ENCODE results near the gene BCAR3.

BCAR3 gene

GRCh38 chr1:93629101-93630059 lies 52.3 kb downstream of the BCAR3 start:
- in situ Hi-C loops (cut with MboI; ENCODE audit: low sequenced_read_pairs, unreplicated experiment) = loop anchor here (5.0 to 10.0 kb wide), 3 partner anchors 175 to 198 kb away; partner anchors contain the start of gene FNBP1L
- DNase-seq (ENCODE audit: low spot score) = peak; percentile 64
- TF ChIP-seq CTCF (IDR thresholded peaks at IDR 0.05; ENCODE audit: borderline replicate concordance, control extremely low read depth, extremely low read depth, insufficient read depth, missing control alignments) = peak; percentile 64

- no peak for DNase-seq (ENCODE audit: low spot score)
- no peak for TF ChIP-seq CTCF (IDR thresholded peaks at IDR 0.05; ENCODE audit: borderline replicate concordance, control extremely low read depth, extremely low read depth, insufficient read depth, missing control alignments)
- in situ Hi-C loops (cut with MboI; ENCODE audit: low sequenced_read_pairs, unreplicated experiment) = loop anchor here (5.0 to 10.0 kb wide), 2 partner anchors 184 to 199 kb away; partner anchors contain the start of gene FNBP1L
Observed at GRCh38 chr1:93628681-93629080, 53.0 kb downstream of the BCAR3 start.

GRCh38 chr1:93625582-93626327 lies 55.9 kb downstream of the BCAR3 start:
- in situ Hi-C loops (cut with MboI; ENCODE audit: low sequenced_read_pairs, unreplicated experiment) = loop anchor here (5.0 to 10.0 kb wide), 2 partner anchors 181 to 202 kb away; partner anchors contain the start of gene FNBP1L
- DNase-seq (ENCODE audit: low spot score) = no peak

GRCh38 chr1:93623875-93624274 lies 57.8 kb downstream of the BCAR3 start:
- TF ChIP-seq CTCF (IDR thresholded peaks at IDR 0.05; ENCODE audit: borderline replicate concordance, control extremely low read depth, extremely low read depth, insufficient read depth, missing control alignments) = no peak
- no peak for DNase-seq (ENCODE audit: low spot score)
- in situ Hi-C loops (cut with MboI; ENCODE audit: low sequenced_read_pairs, unreplicated experiment) = loop anchor here (10.0 kb wide), 1 partner anchor 179 kb away; the partner anchor contains the start of gene FNBP1L

More at GRCh38 chr1:93625582-93626327, 55.9 kb downstream of the BCAR3 start:
- no peak for TF ChIP-seq CTCF (IDR thresholded peaks at IDR 0.05; ENCODE audit: borderline replicate concordance, control extremely low read depth, extremely low read depth, insufficient read depth, missing control alignments)

- no peak for DNase-seq (ENCODE audit: low spot score)
- in situ Hi-C loops (cut with MboI; ENCODE audit: low sequenced_read_pairs, unreplicated experiment) = loop anchor here (10.0 kb wide), 1 partner anchor 179 kb away; the partner anchor contains the start of gene FNBP1L
- no peak for TF ChIP-seq CTCF (IDR thresholded peaks at IDR 0.05; ENCODE audit: borderline replicate concordance, control extremely low read depth, extremely low read depth, insufficient read depth, missing control alignments)
Observed at GRCh38 chr1:93623436-93623835, 58.2 kb downstream of the BCAR3 start.

GRCh38 chr1:93621246-93621645 lies 60.4 kb downstream of the BCAR3 start:
- in situ Hi-C loops (cut with MboI; ENCODE audit: low sequenced_read_pairs, unreplicated experiment) = loop anchor here (10.0 kb wide), 1 partner anchor 176 kb away; the partner anchor contains the start of gene FNBP1L
- TF ChIP-seq CTCF (IDR thresholded peaks at IDR 0.05; ENCODE audit: borderline replicate concordance, control extremely low read depth, extremely low read depth, insufficient read depth, missing control alignments) = no peak
- no peak for DNase-seq (ENCODE audit: low spot score)

Data from GM13976 (cell line).